CD8-positive, alpha-beta memory T cell (primary cell): ENCODE results near the gene GALNS. TPM values are rescaled to one million over a fixed set of nuclear protein-coding genes. Genes with fewer than 3 reads are reported as not detected.

Source experiments
- CTCF ChIA-PET: fragments of 350-600 bp; sonication (Branson Sonifier 250); formaldehyde crosslinking; loops from one replicate; lab custom pipeline; 2021; ENCODE audit warnings: antibody characterized with exemption; lab: Charles Lee
- POLR2A ChIA-PET: fragments of 350-600 bp; sonication (Branson Sonifier 250); formaldehyde crosslinking; loops from one replicate; lab custom pipeline; 2021; ENCODE audit warnings: antibody characterized with exemption; lab: Charles Lee
- DNase-seq, 5 donors: peaks; one replicate each; pipeline versions ENCODE4 v3.0.0 to v3.0.0-alpha.2; 2020 to 2022; ENCODE audit warnings: mixed read lengths in 1 of 5
- H3K27ac ChIP-seq: one replicate; pipeline ENCODE4 v1.7.0; 2013; ENCODE audit warnings: low read depth, mild to moderate bottlenecking, low read length, moderate library complexity
- H3K27me3 ChIP-seq: 2 replicates; pipeline ENCODE4 v1.7.0; 2013; ENCODE audit warnings: low read length, mild to moderate bottlenecking; ENCODE audit not compliant: insufficient read depth, poor library complexity, severe bottlenecking
- H3K36me3 ChIP-seq: 2 replicates; pipeline ENCODE4 v1.7.0; 2013; ENCODE audit warnings: mild to moderate bottlenecking, low read length, moderate library complexity; ENCODE audit not compliant: insufficient read depth
- H3K4me1 ChIP-seq: 2 replicates; pipeline ENCODE4 v1.7.0; 2013; ENCODE audit warnings: mild to moderate bottlenecking, low read length, moderate library complexity; ENCODE audit not compliant: insufficient read depth
- H3K4me3 ChIP-seq: 2 replicates; pipeline ENCODE4 v1.7.0; 2013; ENCODE audit warnings: mild to moderate bottlenecking, low read length
- H3K9me3 ChIP-seq: 2 replicates; pipeline ENCODE4 v1.7.0; 2013; ENCODE audit warnings: mild to moderate bottlenecking, low read length
- H3K27ac Mint-ChIP-seq, 8 donors: one replicate each; pipeline ENCODE4 v1.8.0; 2020 to 2021; ENCODE audit warnings: mixed read lengths in 8 of 8, mild to moderate bottlenecking in 6 of 8, inconsistent platforms in 3 of 8, moderate library complexity in 3 of 8
- H3K27me3 Mint-ChIP-seq, 2 donors: one replicate each; pipeline ENCODE4 v1.8.0; 2020 to 2021; ENCODE audit warnings: mixed read lengths in 2 of 2, mild to moderate bottlenecking in 1 of 2, moderate library complexity in 1 of 2
- H3K36me3 Mint-ChIP-seq, 3 donors: one replicate each; pipeline ENCODE4 v1.8.0; 2020 to 2021; ENCODE audit warnings: mixed read lengths in 3 of 3, inconsistent platforms in 1 of 3, mild to moderate bottlenecking in 1 of 3
- H3K4me1 Mint-ChIP-seq, 3 donors: one replicate each; pipeline ENCODE4 v1.8.0; 2020 to 2021; ENCODE audit warnings: mixed read lengths in 3 of 3, inconsistent platforms in 1 of 3, mild to moderate bottlenecking in 1 of 3
- H3K4me3 Mint-ChIP-seq, 7 donors: one replicate each; pipeline ENCODE4 v1.8.0; 2020 to 2021; ENCODE audit warnings: mixed read lengths in 7 of 7, mild to moderate bottlenecking in 6 of 7, moderate library complexity in 4 of 7, inconsistent platforms in 2 of 7
- H3K9me3 Mint-ChIP-seq, 5 donors: one replicate each; pipeline ENCODE4 v1.8.0; 2020 to 2022; ENCODE audit warnings: mixed read lengths in 5 of 5, mild to moderate bottlenecking in 3 of 5, moderate library complexity in 2 of 5, inconsistent platforms in 1 of 5
- polyA plus RNA-seq: library from polyadenylated mRNA; unstranded; fragments of 300-500 nt; fragmentation: Illumina TruSeq; gene quantifications from one replicate; pipeline ENCODE4 v1.2.3, GENCODE V29; 2021
- total RNA-seq, 2 experiments: library from RNA; stranded (reverse); gene quantifications; one replicate each; pipeline ENCODE4 v1.2.3, GENCODE V29; 2021

GALNS gene
- total and polyA plus RNA-seq, 3 experiments from 2014 or later, result 13.0 to 22.5 (median 19.2) TPM

DNA sequence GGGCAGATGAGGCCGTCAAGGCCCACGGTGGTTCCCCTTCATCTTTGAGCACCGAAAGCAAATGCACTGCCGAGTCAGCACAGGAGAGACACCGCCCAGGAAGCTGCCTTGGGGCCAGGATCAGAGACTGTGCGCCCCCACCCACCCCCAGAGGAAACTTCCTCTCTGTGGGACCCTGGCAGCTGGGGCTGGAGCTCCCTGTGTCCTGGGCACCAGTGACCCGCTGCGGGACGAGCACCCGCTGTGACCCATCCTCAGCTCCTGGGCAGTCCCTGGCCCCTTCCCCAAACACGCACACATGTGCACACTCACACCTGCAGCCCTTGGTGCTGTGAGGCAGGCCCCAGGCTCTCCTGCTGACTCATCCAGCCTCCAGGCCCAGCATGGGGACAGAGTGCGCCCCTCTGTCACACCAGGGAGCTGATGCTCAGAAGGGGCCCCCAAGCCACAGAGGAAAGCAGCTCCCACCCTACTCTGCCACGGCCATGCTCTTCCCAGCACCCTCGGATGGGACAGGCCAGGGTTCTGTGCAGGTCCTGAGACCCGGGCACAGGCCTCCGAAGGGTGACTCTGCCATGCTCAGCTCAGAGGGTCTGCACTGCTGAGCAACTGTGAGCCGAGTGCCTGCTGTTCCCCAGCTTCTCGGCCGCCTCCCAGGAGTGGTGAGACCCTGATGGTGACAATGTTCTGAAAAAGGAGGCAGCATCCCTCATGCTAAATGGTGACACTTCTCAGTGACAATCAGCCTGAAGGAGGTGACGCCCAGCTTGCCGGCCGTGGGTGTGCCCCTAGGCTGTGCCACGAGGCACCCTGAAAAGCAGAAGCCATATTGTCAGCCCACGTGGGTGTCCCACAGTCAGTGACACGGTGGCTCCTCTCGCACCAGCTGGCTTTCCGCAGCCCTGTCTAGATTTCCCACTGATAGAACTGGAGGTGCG lies 75.3 kb downstream of the GALNS start:
- Mint-ChIP-seq H3K4me1 (peaks cover 44 to 68% (median 53%) of the 10 kb centered on the region in 3 donors), H3K4me3 (peak overlapping the region; percentile 80 to 96 (median 85)), H3K9me3 (no peaks in the 10 kb centered on the region), H3K27ac (peak overlapping the region; percentile 90 to 99 (median 96)), H3K27me3 (no peaks in the 10 kb centered on the region), H3K36me3 (peaks cover 0 to 11% (median 0%) of the 10 kb centered on the region in 3 donors)
- H3K9me3 ChIP-seq, result no peaks in the 10 kb centered on the region
- H3K4me1 ChIP-seq, result peaks cover 57% of the 10 kb centered on the region
- peak overlapping the region; percentile 80 for H3K27ac ChIP-seq
- peak; percentile 53 to 82 (median 63) for DNase-seq
- no peaks in the 10 kb centered on the region for H3K27me3 ChIP-seq
- H3K36me3 ChIP-seq, result no peaks in the 10 kb centered on the region
- ChIA-PET POLR2A (interaction anchor here (0.5 to 4.7 kb wide), 19 partner anchors 8 to 662 kb away, joined by 3 to 19 read pairs (median 4); partner anchors contain the start of genes APRT, CDT1, GALNS and TRAPPC2L), CTCF (interaction anchor here (0.7 to 4.1 kb wide), 14 partner anchors 11 to 162 kb away, joined by 3 to 19 read pairs (median 5); partner anchors contain the start of genes APRT and CDT1)
- H3K4me3 ChIP-seq, result peak overlapping the region; percentile 40

DNA sequence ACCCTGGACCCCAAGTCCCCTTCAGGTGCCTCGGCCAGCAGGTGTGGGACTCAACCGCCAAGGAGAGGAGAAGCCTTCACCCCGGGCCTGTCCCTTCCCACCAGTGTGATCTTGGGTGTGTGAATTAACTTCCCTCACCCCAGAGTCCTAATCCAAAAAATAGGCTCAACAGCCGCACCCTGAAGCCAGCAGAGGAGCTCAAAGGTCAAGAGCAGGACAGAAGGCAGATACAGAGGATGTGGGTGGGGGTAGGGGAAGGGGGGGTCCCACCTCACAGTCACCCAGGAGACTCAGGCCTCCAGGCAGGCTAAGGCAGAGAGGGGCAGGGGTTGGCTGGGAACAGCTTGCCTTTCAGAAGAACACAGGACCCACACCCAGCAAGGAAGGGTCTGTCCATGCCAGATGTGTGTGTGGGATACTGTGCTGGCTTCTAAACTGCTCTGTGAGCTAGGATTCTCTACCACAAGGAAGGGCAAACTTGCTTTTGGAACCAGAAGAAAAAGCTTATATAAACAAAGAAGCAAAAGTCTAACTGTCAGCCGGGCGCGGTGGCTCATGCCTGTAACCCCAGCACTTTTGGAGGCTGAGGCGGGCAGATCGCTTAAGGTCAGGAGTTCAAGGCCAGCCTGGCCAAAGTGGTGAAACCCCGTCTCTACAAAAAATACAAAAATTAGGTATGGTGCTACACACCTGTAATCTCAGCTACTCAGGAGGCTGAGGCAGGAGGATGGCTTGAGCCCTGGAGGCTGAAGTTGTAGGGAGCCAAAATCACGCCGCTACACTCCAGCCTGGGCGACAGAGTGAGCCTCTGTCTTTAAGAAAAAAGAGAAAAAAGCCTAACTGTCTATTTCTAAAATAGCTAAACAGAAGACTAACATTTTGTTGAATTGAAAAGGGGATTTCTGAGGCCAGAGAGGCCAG lies 76.3 kb downstream of the GALNS start:
- peak overlapping the region; percentile 40 for H3K4me3 ChIP-seq
- no peaks in the 10 kb centered on the region for H3K27me3 Mint-ChIP-seq
- ChIA-PET CTCF (interaction anchor here (0.7 to 4.1 kb wide), 10 partner anchors 10 to 161 kb away, joined by 3 to 19 read pairs (median 5); partner anchors contain the start of gene APRT), POLR2A (interaction anchor here (0.7 to 4.7 kb wide), 15 partner anchors 8 to 437 kb away, joined by 3 to 19 read pairs (median 4); partner anchors contain the start of genes APRT, CDT1 and ZNF778)
- H3K27ac ChIP-seq, result peak overlapping the region; percentile 80
- peaks cover 52% of the 10 kb centered on the region for H3K4me1 ChIP-seq
- H3K9me3 Mint-ChIP-seq, result no peaks in the 10 kb centered on the region
- H3K4me3 Mint-ChIP-seq, result peak overlapping the region; percentile 80 to 96 (median 85)
- peak overlapping the region; percentile 90 to 99 (median 96) for H3K27ac Mint-ChIP-seq
- no peaks in the 10 kb centered on the region for H3K27me3 ChIP-seq
- peaks cover 45 to 65% (median 53%) of the 10 kb centered on the region in 3 donors for H3K4me1 Mint-ChIP-seq
- no peaks in the 10 kb centered on the region for H3K36me3 ChIP-seq
- DNase-seq, result no peak
- H3K9me3 ChIP-seq, result no peaks in the 10 kb centered on the region
- peaks cover 0 to 14% (median 0%) of the 10 kb centered on the region in 3 donors for H3K36me3 Mint-ChIP-seq

DNA sequence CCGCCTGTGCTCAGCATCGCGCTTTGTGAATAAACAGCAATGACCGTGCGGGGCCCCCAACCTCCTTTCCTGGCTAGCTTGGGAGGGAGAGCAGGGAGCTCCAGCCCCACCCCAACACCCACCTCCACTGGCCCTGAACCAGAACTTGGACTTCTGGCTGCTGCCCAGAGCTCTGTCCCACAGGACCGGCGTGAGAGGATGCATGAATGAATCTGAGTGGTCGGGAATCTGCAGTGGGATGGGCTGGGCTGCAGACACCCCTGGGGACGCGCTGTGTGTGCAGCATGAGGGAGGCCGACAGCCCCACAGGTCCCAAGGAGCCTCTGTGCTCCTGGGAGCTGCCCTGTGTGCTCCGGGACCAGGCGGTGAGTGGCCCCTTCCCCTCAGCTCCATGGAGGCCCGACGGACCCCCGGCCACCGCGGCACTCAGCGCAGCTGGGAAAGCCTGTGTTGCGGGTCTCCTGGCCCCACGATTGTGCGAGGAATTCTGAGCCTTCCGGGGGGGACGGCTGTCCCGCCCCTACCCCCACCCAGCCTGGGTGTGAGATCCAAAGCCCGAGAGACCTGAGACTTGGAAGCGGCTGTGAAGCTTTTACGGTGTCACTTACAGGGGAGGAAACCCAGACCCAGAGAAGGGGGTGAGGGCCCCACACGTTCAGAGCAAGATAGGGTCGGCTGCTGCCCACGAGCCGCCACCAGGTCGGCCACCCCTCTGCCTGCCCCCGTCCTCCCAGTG lies 77.2 kb downstream of the GALNS start:
- ChIA-PET POLR2A (interaction anchor here (0.7 to 4.7 kb wide), 5 partner anchors 12 to 93 kb away, joined by 3 to 19 read pairs (median 4); partner anchors contain the start of genes APRT and SNAI3), CTCF (interaction anchor here (1.0 to 4.1 kb wide), 3 partner anchors 17 to 78 kb away, joined by 3 to 19 read pairs (median 18); no protein-coding TSS in a partner anchor)
- no peak for DNase-seq
- Histone ChIP-seq H3K27me3 (no peaks in the 10 kb centered on the region), H3K36me3 (no peaks in the 10 kb centered on the region), H3K4me1 (peaks cover 55% of the 10 kb centered on the region), H3K9me3 (no peaks in the 10 kb centered on the region), H3K4me3 (peak overlapping the region; percentile 40), H3K27ac (peak overlapping the region; percentile 80)
- peaks cover 0 to 17% (median 0%) of the 10 kb centered on the region in 3 donors for H3K36me3 Mint-ChIP-seq
- no peaks in the 10 kb centered on the region for H3K27me3 Mint-ChIP-seq
- H3K9me3 Mint-ChIP-seq, result no peaks in the 10 kb centered on the region
- peak overlapping the region; percentile 90 to 99 (median 96) for H3K27ac Mint-ChIP-seq
- peak overlapping the region in 4 of 7 donors; percentile 80 to 85 (median 84) for H3K4me3 Mint-ChIP-seq
- H3K4me1 Mint-ChIP-seq, result peaks cover 47 to 68% (median 53%) of the 10 kb centered on the region in 3 donors

DNA sequence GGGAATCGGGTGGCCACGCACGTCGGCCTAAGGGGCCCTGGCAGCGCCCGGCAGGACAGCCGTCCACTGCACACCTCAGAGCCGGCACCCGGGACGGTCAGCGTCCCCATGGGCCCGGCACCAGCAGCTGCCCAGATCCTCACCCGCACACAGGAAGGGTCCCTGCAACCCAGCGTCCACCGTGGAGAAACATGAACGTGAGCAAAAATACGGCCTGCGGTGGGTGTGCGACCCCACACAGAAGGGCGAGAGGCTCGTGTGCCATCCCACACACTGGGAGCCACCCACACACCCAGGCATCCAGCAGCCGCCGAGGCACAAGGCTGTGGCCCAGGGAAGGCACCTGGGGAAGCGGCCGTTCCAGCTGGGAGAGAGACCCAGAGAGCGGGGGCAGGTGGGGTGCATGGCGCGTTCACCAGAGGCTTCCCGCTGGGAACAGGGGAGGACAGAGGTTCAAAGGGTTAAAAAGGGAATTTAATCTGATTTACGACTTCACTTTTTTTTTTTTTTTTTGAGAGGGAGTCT lies 78.1 kb downstream of the GALNS start:
- peaks cover 46 to 71% (median 50%) of the 10 kb centered on the region in 3 donors for H3K4me1 Mint-ChIP-seq
- POLR2A ChIA-PET, result interaction anchor here (0.7 kb wide), 1 partner anchor 92 kb away, joined by 3 read pairs; the partner anchor contains the start of gene SNAI3

DNA sequence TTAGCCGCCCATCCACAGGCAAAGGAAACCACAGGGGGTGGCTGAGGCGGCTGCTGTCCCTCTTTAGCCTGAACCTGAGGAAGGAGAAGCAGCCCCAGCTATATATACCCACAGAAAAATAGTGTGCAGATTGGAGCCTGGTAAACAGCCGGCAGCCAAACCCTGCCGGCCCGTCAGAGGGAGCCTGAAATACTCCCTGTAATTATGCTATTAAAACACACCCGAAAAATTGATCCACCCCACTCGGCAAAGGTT lies 78.5 kb downstream of the GALNS start:
- H3K36me3 Mint-ChIP-seq, result peaks cover 0 to 16% (median 0%) of the 10 kb centered on the region in 3 donors
- Histone ChIP-seq H3K9me3 (no peaks in the 10 kb centered on the region), H3K27ac (no peak overlapping the region), H3K4me1 (peaks cover 53% of the 10 kb centered on the region), H3K27me3 (no peaks in the 10 kb centered on the region), H3K36me3 (no peaks in the 10 kb centered on the region), H3K4me3 (no peak overlapping the region)
- POLR2A ChIA-PET, result no interaction called here
- no peak for DNase-seq
- H3K27me3 Mint-ChIP-seq, result no peaks in the 10 kb centered on the region
- peaks cover 41 to 70% (median 46%) of the 10 kb centered on the region in 3 donors for H3K4me1 Mint-ChIP-seq
- peak overlapping the region in 5 of 8 donors; percentile 64 to 90 (median 77) for H3K27ac Mint-ChIP-seq
- CTCF ChIA-PET, result interaction anchor here (1.4 kb wide), 1 partner anchor 18 kb away, joined by 3 read pairs; no protein-coding TSS in a partner anchor
- no peaks in the 10 kb centered on the region for H3K9me3 Mint-ChIP-seq
- no peak overlapping the region for H3K4me3 Mint-ChIP-seq

More for the DNA sequence above, 78.1 kb downstream of the GALNS start:
- H3K4me1 ChIP-seq, result peaks cover 57% of the 10 kb centered on the region
- H3K4me3 ChIP-seq, result no peak overlapping the region
- Mint-ChIP-seq H3K36me3 (peaks cover 0 to 16% (median 0%) of the 10 kb centered on the region in 3 donors), H3K4me3 (peak overlapping the region in 1 of 7 donors; percentile 41), H3K27me3 (no peaks in the 10 kb centered on the region), H3K27ac (peak overlapping the region in 6 of 8 donors; percentile 23 to 90 (median 76)), H3K9me3 (no peaks in the 10 kb centered on the region)
- CTCF ChIA-PET, result interaction anchor here (1.4 to 4.1 kb wide), 2 partner anchors 18 to 79 kb away, joined by 3 to 19 read pairs; no protein-coding TSS in a partner anchor
- H3K36me3 ChIP-seq, result no peaks in the 10 kb centered on the region
- no peaks in the 10 kb centered on the region for H3K9me3 ChIP-seq
- no peak for DNase-seq
- no peaks in the 10 kb centered on the region for H3K27me3 ChIP-seq
- no peak overlapping the region for H3K27ac ChIP-seq

DNA sequence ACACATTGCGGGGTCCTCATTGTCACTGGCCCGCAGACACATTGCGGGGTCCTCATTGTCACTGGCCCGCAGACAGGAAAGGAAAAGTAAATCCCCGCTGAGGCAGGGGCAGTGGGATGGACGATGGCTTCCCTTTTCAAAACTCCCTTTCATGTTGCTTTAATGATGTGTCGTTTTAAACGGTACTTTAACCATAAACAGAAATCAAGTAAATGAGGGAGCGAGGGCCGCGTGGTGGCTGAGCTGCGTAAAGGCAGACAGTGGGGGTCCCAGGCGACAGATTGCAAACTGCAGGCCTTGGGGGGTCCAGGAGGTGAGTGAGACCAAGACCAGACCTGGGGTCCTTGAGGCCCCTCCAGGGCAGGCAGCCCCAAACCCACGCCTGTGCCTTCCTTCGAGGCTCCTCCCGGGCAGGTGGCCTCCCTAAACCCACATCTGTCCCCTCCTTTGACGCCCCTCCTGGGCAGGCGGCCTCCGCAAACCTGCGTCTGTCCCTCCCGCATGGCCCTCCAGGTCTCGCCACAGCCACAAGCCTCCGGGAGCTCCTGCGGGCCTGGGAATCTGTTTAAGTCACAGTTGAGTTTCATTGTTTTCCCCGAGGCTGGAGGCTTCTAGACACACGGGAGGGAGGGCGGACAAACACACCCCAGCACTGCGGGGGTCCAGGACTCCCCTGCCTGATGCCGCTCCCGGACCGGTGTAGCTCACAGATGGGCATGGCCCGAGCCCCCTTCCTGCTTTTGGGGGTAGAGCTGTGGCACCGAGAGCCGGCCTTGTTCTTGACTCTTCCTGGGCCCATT lies 79.1 kb downstream of the GALNS start:
- Mint-ChIP-seq H3K4me3 (peak overlapping the region in 1 of 7 donors; percentile 32), H3K9me3 (no peaks in the 10 kb centered on the region), H3K27ac (peak overlapping the region in 6 of 8 donors; percentile 45 to 79 (median 70)), H3K27me3 (no peaks in the 10 kb centered on the region), H3K36me3 (peaks cover 0 to 16% (median 0%) of the 10 kb centered on the region in 3 donors), H3K4me1 (peaks cover 36 to 67% (median 41%) of the 10 kb centered on the region in 3 donors)
- DNase-seq, result no peak
- Histone ChIP-seq H3K9me3 (no peaks in the 10 kb centered on the region), H3K27me3 (no peaks in the 10 kb centered on the region), H3K4me3 (no peak overlapping the region), H3K36me3 (no peaks in the 10 kb centered on the region), H3K4me1 (peaks cover 48% of the 10 kb centered on the region), H3K27ac (no peak overlapping the region)
- ChIA-PET POLR2A (no interaction called here), CTCF (interaction anchor here (1.4 kb wide), 1 partner anchor 18 kb away, joined by 3 read pairs; no protein-coding TSS in a partner anchor)
